ENCODE measurements around the gene CAMTA1. TPM values are rescaled to one million over a fixed set of nuclear protein-coding genes. Genes with fewer than 3 reads are reported as not detected.

CAMTA1 gene
- total RNA-seq, 1 donor from 2014 or later, result 268 TPM

GRCh38 chr1:7690076-7690475 is 904.8 kb downstream of the CAMTA1 start:
- no peak overlapping the region for H3K27ac ChIP-seq
- Mint-ChIP-seq H3K9me3 (peaks cover 24% of the 10 kb centered on the region), H3K4me3 (no peak overlapping the region), H3K4me1 (peaks cover 21% of the 10 kb centered on the region), H3K36me3 (peaks cover 12% of the 10 kb centered on the region), H3K27ac (no peak overlapping the region), H3K27me3 (ENCODE audit: insufficient read depth, low read depth) (peaks cover 15% of the 10 kb centered on the region)
- no peak overlapping the region for H3K4me2 ChIP-seq
- H3K9ac ChIP-seq, result no peak overlapping the region
- H4K20me1 ChIP-seq (ENCODE audit: low read depth), result no peaks in the 10 kb centered on the region
- no peak for DNase-seq (ENCODE audit: low spot score)
- H3K36me3 ChIP-seq, result no peaks in the 10 kb centered on the region
- H2AFZ ChIP-seq (replicated peaks), result no peak overlapping the region
- H3K4me1 ChIP-seq, result no peaks in the 10 kb centered on the region
- TF ChIP-seq CTCF (IDR thresholded peaks at IDR 0.05) (no peak), EZH2phosphoT487 (IDR thresholded peaks at IDR 0.05) (no peak), EZH2 (IDR thresholded peaks at IDR 0.05) (no peak)
- no peaks in the 10 kb centered on the region for H3F3A ChIP-seq (ENCODE audit: low read depth)
- H3K27me3 ChIP-seq, result no peaks in the 10 kb centered on the region
- H3K79me2 ChIP-seq (ENCODE audit: low read depth), result no peaks in the 10 kb centered on the region
- no peak overlapping the region for H3K4me3 ChIP-seq
- H3K9me3 ChIP-seq (ENCODE audit: low read depth), result no peaks in the 10 kb centered on the region

- Histone ChIP-seq H3K27ac (no peak overlapping the region), H3K9ac (no peak overlapping the region), H3K79me2 (ENCODE audit: low read depth) (no peaks in the 10 kb centered on the region), H3K9me3 (ENCODE audit: low read depth) (no peaks in the 10 kb centered on the region), H3K4me1 (no peaks in the 10 kb centered on the region), H4K20me1 (ENCODE audit: low read depth) (no peaks in the 10 kb centered on the region), H3F3A (ENCODE audit: low read depth) (no peaks in the 10 kb centered on the region), H3K4me2 (no peak overlapping the region), H3K36me3 (no peaks in the 10 kb centered on the region), H3K4me3 (no peak overlapping the region), H2AFZ (replicated peaks) (no peak overlapping the region), H3K27me3 (no peaks in the 10 kb centered on the region)
- no peak for DNase-seq (ENCODE audit: low spot score)
- Mint-ChIP-seq H3K9me3 (peaks cover 24% of the 10 kb centered on the region), H3K36me3 (peaks cover 12% of the 10 kb centered on the region), H3K4me3 (no peak overlapping the region), H3K27me3 (ENCODE audit: insufficient read depth, low read depth) (peaks cover 17% of the 10 kb centered on the region), H3K4me1 (peaks cover 27% of the 10 kb centered on the region), H3K27ac (no peak overlapping the region)
- no peak for TF ChIP-seq CTCF (IDR thresholded peaks at IDR 0.05)
Measured at GRCh38 chr1:7690496-7691182, 905.4 kb downstream of the CAMTA1 start.

- Histone ChIP-seq H3K4me1 (no peaks in the 10 kb centered on the region), H3K4me2 (no peak overlapping the region), H3K36me3 (no peaks in the 10 kb centered on the region), H3F3A (ENCODE audit: low read depth) (no peaks in the 10 kb centered on the region), H3K4me3 (no peak overlapping the region), H3K9ac (no peak overlapping the region), H2AFZ (replicated peaks) (no peak overlapping the region), H3K79me2 (ENCODE audit: low read depth) (no peaks in the 10 kb centered on the region), H4K20me1 (ENCODE audit: low read depth) (no peaks in the 10 kb centered on the region), H3K9me3 (ENCODE audit: low read depth) (no peaks in the 10 kb centered on the region), H3K27ac (no peak overlapping the region), H3K27me3 (no peaks in the 10 kb centered on the region)
- H3K9me3 Mint-ChIP-seq, result peaks cover 24% of the 10 kb centered on the region
- TF ChIP-seq EZH2phosphoT487 (IDR thresholded peaks at IDR 0.05) (no peak), EZH2 (IDR thresholded peaks at IDR 0.05) (no peak), CTCF (IDR thresholded peaks at IDR 0.05) (no peak)
- H3K4me3 Mint-ChIP-seq, result peak overlapping the region; percentile 6
- H3K36me3 Mint-ChIP-seq, result peaks cover 12% of the 10 kb centered on the region
- H3K27me3 Mint-ChIP-seq (ENCODE audit: insufficient read depth, low read depth), result peaks cover 20% of the 10 kb centered on the region
- H3K4me1 Mint-ChIP-seq, result peaks cover 28% of the 10 kb centered on the region
- H3K27ac Mint-ChIP-seq, result peak overlapping the region; percentile 48
- DNase-seq (ENCODE audit: low spot score), result no peak
Measured at GRCh38 chr1:7691576-7691975, 906.3 kb downstream of the CAMTA1 start.

All from neural progenitor cell (in vitro differentiated cells).